ENCODE data around the gene NT5DC3. TPM values are rescaled to one million over a fixed set of nuclear protein-coding genes. Genes with fewer than 3 reads are reported as not detected.

The NT5DC3 gene
- total RNA-seq, 6 donors from 2014 or later, result 3.8 to 29.3 (median 7.3) TPM

DNA sequence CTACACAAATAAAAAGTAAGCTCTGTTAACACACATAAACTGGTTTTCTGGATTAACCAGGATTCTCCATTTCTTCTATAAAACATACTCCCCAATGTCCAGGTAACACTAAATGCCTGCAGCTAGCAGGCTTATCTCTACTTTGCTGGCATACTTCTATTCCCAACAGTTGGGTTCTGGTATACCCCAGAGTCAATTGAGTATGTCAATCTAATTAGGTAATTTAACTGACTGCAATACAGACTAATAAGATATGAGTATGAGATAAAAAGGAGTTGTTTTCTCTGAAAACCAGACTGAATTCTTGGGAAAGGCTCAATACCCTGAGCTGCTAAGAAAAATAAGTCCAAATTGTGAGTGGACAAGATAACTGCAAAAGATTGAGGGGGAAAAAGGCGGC is 9.4 kb upstream of the NT5DC3 start:
- no peaks in the 10 kb centered on the region for H3K9me3 ChIP-seq
- DNase-seq (no peak), ATAC-seq (ENCODE audit: low FRiP score in 2 of 2) (no peak)
- TF ChIP-seq POLR2AphosphoS5 (IDR thresholded peaks at IDR 0.05) (no peak), EP300 (IDR thresholded peaks at IDR 0.05) (no peak), POLR2A (IDR thresholded peaks at IDR 0.05) (no peak)
- TF ChIP-seq, protein P1, sequence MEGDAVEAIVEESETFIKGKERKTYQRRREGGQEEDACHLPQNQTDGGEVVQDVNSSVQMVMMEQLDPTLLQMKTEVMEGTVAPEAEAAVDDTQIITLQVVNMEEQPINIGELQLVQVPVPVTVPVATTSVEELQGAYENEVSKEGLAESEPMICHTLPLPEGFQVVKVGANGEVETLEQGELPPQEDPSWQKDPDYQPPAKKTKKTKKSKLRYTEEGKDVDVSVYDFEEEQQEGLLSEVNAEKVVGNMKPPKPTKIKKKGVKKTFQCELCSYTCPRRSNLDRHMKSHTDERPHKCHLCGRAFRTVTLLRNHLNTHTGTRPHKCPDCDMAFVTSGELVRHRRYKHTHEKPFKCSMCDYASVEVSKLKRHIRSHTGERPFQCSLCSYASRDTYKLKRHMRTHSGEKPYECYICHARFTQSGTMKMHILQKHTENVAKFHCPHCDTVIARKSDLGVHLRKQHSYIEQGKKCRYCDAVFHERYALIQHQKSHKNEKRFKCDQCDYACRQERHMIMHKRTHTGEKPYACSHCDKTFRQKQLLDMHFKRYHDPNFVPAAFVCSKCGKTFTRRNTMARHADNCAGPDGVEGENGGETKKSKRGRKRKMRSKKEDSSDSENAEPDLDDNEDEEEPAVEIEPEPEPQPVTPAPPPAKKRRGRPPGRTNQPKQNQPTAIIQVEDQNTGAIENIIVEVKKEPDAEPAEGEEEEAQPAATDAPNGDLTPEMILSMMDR (IDR thresholded peaks at IDR 0.05), result no peak
- no peak overlapping the region for H3K4me3 ChIP-seq
- no peak overlapping the region for H3K27ac ChIP-seq
- WGBS, 2 donors, result 92 to 93% methylated on average over 1 of the region's 1 CpG
- H3K4me1 ChIP-seq, result no peaks in the 10 kb centered on the region
- no peaks in the 10 kb centered on the region for H3K36me3 ChIP-seq
- H3K27me3 ChIP-seq, result no peaks in the 10 kb centered on the region

DNA sequence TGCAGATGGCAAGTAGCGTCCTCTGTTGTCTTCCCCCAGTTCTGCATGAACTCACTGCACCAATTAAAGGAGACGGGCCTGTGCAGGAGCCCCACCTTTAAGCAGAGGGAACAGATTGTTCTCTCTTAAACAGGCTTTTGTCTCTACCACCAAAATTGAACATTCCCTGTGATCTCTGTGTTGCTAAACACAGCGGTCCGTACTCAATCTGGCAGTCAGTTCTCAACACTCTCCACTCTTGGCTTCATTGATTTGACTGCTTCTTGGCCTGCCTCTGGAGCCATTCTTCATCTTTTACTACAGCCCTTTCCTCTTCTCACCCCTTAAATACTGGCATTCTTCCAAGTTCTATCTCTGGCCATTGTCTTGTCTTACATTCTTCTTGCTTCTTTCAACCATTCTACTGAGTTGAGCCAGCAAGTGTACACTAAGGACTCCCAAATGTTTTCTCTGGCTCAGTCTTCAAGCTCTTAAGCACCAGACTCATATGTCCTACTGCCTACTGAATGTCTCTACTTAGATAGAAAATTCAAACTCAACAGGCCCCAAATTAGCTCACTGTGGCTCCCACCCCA is 8.0 kb upstream of the NT5DC3 start:
- ATAC-seq (ENCODE audit: low FRiP score in 2 of 2) (peak; percentile 61 to 78), DNase-seq (no peak)
- TF ChIP-seq, protein P1 (IDR thresholded peaks at IDR 0.05), result no peak
- TF ChIP-seq POLR2AphosphoS5 (IDR thresholded peaks at IDR 0.05), result peak in 1 of 2 donors; percentile 28
- Histone ChIP-seq H3K4me1 (no peaks in the 10 kb centered on the region), H3K4me3 (no peak overlapping the region), H3K27me3 (no peaks in the 10 kb centered on the region), H3K9me3 (no peaks in the 10 kb centered on the region), H3K36me3 (no peaks in the 10 kb centered on the region), H3K27ac (peak overlapping the region in 1 of 4 donors; percentile 27)
- WGBS, 2 donors, result 84 to 85% methylated on average over 4 of the region's 4 CpGs

DNA sequence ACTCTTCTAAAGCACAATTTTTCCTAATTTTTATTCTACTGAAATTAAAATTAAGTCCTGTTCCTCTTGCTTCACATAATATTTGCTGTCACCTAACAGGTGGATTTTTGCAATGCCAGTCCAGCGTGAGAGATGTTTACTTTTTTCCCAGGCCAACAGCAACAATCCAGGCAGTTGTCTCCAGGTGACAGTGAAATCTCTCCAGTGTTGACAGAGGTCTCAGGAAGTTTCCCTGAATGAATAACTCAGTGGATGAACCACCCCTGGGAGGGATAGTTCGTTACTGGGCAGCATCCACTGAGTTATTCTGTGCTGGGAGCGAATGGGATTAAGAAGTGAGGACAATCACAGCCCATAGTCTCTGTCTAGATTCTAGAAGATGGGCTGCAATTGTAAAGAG is 7.1 kb upstream of the NT5DC3 start:
- Histone ChIP-seq H3K27ac (no peak overlapping the region), H3K4me1 (no peaks in the 10 kb centered on the region), H3K36me3 (no peaks in the 10 kb centered on the region), H3K4me3 (no peak overlapping the region), H3K27me3 (no peaks in the 10 kb centered on the region), H3K9me3 (no peaks in the 10 kb centered on the region)
- WGBS, 2 donors, result 65 to 84% methylated on average over 3 of the region's 3 CpGs
- TF ChIP-seq POLR2A (IDR thresholded peaks at IDR 0.05) (no peak), EP300 (IDR thresholded peaks at IDR 0.05) (no peak), POLR2AphosphoS5 (IDR thresholded peaks at IDR 0.05) (peak in 1 of 2 donors; percentile 48)
- TF ChIP-seq, protein P1 (IDR thresholded peaks at IDR 0.05), result no peak
- ATAC-seq (ENCODE audit: low FRiP score in 2 of 2) (no peak), DNase-seq (no peak)

DNA sequence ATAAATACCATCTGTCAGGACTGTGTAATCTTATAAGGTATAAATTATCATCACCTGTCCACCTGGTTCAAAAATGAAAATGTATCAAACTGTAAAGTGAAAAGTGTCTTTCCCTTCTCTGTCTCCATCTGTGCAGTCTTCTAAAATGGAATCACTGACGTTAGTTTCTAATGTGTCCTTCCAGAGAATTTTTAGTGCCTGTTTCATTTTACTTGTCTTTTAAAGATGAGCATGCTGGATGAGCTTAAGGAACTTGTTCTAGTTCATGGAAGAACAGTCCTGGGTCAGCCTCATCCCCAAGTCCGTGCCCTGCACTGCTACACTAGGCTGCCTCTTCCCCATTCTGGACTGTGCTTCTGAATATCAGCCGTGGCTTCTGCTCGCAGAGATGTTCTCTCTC is 5.4 kb upstream of the NT5DC3 start:
- no peak for DNase-seq
- H3K4me3 ChIP-seq, result no peak overlapping the region
- ATAC-seq (ENCODE audit: low FRiP score in 2 of 2), result no peak
- H3K36me3 ChIP-seq, result no peaks in the 10 kb centered on the region
- no peak overlapping the region for H3K27ac ChIP-seq
- WGBS, 2 donors, result 87 to 91% methylated on average over 4 of the region's 4 CpGs
- no peaks in the 10 kb centered on the region for H3K27me3 ChIP-seq
- peaks cover 0 to 7% (median 6%) of the 10 kb centered on the region in 4 donors for H3K4me1 ChIP-seq
- TF ChIP-seq EP300 (IDR thresholded peaks at IDR 0.05), result no peak
- no peak for TF ChIP-seq POLR2AphosphoS5 (IDR thresholded peaks at IDR 0.05)
- TF ChIP-seq, protein P1 (IDR thresholded peaks at IDR 0.05), result no peak
- no peak for TF ChIP-seq POLR2A (IDR thresholded peaks at IDR 0.05)
- no peaks in the 10 kb centered on the region for H3K9me3 ChIP-seq

DNA sequence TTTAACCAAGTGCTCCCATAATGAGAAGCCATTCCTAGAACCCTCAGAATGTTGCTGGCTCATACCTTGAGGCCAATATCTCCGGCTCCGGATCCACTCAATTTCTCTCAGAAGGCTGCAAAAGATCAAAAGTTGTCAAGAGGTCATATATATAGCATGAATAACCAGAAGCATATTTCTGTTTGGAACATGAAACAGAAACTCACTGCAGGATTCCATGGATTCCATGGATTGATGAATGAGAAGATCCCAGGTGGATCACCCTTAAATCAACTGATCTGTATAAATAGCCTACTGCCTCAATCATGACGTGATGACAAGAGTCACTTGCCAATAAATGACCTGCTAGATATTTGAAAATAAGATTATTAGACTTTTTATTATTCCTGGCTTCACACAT is 3.3 kb upstream of the NT5DC3 start:
- H3K27ac ChIP-seq, result no peak overlapping the region

More for the DNA sequence above, 3.3 kb upstream of the NT5DC3 start:
- peaks cover 8 to 25% (median 15%) of the 10 kb centered on the region in 4 donors for H3K4me1 ChIP-seq
- no peaks in the 10 kb centered on the region for H3K36me3 ChIP-seq
- ATAC-seq (ENCODE audit: low FRiP score in 2 of 2) (no peak), DNase-seq (no peak)
- TF ChIP-seq POLR2AphosphoS5 (IDR thresholded peaks at IDR 0.05), result no peak
- no peak for TF ChIP-seq EP300 (IDR thresholded peaks at IDR 0.05)
- TF ChIP-seq, protein P1 (IDR thresholded peaks at IDR 0.05), result no peak
- TF ChIP-seq POLR2A (IDR thresholded peaks at IDR 0.05), result no peak
- no peak overlapping the region for H3K4me3 ChIP-seq
- no peaks in the 10 kb centered on the region for H3K9me3 ChIP-seq
- WGBS, 2 donors, result 89 to 91% methylated on average over 3 of the region's 3 CpGs
- H3K27me3 ChIP-seq, result no peaks in the 10 kb centered on the region
